Hindlimb muscle (tissue), 1 donor: ENCODE data around the gene CLCA2. TPM values are rescaled to one million over a fixed set of nuclear protein-coding genes. Genes with fewer than 3 reads are reported as not detected.

ENCODE experiments used
- DNase-seq: peaks from one replicate; pipeline ENCODE4 v3.0.0-alpha.2; 2013
- polyA plus RNA-seq: library from polyadenylated mRNA; unstranded; fragments of 120-200 nt; gene quantifications from one replicate; pipeline ENCODE4 v1.2.1, GENCODE V29; 2013; ENCODE audit not compliant: insufficient read length

Gene CLCA2
- polyA plus RNA-seq = 0.66 TPM

- no peak for DNase-seq
Measured at GRCh38 chr1:86423873-86424272, at the start of gene CLCA2. Gene CLCA2, plus strand, starts transcription at chr1:86424171. Its CDS starts 77 bp downstream, at chr1:86424248.

GRCh38 chr1:86375688-86376087 is 48.3 kb upstream of the CLCA2 start:
- no peak for DNase-seq

GRCh38 chr1:86377341-86377740 is 46.6 kb upstream of the CLCA2 start:
- DNase-seq = no peak

GRCh38 chr1:86378813-86379212 is 45.2 kb upstream of the CLCA2 start:
- DNase-seq = no peak

GRCh38 chr1:86380257-86380861 is 43.6 kb upstream of the CLCA2 start:
- DNase-seq = peak; percentile 60

GRCh38 chr1:86381223-86381622 is 42.7 kb upstream of the CLCA2 start:
- DNase-seq = no peak

DNA sequence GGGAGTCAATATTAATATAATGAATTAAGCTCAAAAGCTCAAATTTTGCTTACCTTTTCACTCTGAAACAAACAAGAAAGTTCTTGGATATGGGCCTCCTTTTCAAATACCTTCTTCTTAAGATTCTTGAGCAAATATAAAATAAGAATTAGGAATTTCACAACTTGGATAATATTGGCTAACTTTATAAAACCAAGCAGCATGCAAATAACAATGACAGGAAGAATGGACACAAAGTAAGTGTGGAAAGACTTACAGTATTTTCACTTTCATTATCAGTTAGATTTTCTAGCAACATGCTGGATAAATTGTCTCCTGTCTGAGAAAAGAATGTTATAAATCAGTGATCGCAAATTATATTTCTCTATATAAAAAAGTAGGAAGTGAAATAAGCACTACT is 41.1 kb upstream of the CLCA2 start:
- no peak for DNase-seq

GRCh38 chr1:86387916-86388627 is 35.9 kb upstream of the CLCA2 start:
- DNase-seq = no peak

DNA sequence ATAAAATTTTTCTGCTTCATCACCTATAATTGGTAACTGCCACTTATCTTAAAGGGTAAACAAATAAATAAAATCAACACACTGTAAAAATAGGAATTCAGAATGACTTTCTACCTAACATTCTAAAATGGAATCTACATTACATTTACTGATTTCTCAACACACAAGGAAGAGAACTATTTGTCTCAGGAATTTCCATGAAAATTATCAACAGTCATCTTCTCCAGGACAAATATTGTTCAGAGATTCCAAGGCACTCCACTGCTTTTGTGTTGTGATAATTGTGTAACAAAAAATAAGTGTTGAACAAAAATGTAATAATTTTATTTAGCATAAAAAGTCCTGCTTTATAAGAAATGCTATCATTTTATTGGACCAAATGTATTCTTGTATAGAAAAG is 35.2 kb upstream of the CLCA2 start:
- DNase-seq = no peak

DNA sequence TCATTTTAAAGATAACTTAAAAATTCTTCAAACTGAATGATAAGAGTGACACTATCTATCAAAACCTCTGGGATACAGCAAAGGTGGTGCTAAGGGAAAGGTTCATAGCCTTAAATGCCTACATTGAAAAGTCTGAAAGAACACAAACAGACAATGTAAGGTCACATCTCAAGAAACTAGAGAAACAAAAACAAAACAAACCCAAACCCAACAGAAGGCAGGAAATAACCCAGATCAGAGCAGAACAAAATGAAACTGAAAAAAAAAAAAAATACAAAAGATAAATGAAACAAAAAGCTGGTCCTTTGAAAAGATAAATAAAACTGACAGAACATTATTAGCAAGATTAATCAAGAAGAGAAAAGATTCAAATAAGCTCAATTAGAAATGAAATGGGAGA is 34.7 kb upstream of the CLCA2 start:
- no peak for DNase-seq

DNA sequence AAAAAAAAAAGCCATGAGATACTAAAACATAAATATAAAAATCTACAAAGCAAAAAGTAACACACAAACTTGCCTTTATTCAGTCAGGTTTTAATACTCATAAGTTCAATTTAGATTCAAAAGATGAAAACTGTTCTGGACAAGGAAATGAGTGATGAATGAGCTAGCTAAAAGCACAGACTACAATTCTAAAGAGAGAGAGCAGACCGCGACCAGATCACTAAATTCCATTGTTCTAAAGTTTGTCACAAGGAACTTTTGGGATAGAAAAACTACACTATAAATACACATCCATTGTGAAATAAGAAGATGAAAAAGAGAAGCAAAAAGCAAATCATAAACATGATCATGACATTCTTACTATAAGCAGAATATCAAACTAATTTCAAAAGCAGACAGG is 29.6 kb upstream of the CLCA2 start:
- no peak for DNase-seq

DNA sequence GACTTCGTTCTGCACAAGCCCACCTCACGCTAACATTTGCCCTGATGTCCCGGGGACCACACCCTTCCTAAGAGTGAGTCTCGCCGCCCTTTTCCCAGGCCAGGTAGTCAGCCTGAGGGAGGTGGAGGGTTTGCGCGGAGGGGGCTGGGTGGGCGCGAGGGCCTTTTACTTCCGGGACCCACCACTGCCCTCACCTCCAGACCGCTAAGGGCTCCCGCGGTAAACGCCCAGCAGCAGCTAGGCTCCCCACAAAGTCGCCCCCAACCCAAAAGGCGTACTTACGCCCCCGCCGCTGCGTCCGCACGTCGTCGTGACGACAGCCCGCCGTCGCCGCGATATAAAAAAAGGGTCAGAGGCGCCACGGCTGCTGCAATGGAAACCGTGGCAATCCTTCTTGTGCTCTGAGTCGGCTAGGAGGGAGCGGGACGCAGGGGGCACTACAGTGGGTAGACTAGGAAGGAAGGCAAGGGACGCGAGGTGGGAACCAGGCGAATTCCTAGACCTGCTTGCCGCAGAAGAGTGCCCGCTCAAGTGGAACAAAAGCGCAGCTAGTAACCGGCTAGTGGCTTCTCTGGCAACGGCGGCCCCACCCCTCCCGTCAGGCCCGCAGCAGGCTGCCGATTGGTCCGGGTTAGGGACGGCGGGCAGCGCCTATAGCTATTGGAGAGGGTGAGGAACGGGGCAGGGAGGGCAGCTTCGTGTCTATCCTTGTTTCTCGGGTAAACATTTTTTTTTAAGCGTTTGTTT is 28.0 kb upstream of the CLCA2 start, which contains the start of gene ODF2L:
Gene ODF2L (minus strand): TSS at position 573 of the 747 bp plus-strand sequence. CDS start 9,296 bp downstream, outside the sequence.
- peak; percentile 85 for DNase-seq

- no peak for DNase-seq
Measured at GRCh38 chr1:86396498-86396890, 27.5 kb upstream of the CLCA2 start.

DNA sequence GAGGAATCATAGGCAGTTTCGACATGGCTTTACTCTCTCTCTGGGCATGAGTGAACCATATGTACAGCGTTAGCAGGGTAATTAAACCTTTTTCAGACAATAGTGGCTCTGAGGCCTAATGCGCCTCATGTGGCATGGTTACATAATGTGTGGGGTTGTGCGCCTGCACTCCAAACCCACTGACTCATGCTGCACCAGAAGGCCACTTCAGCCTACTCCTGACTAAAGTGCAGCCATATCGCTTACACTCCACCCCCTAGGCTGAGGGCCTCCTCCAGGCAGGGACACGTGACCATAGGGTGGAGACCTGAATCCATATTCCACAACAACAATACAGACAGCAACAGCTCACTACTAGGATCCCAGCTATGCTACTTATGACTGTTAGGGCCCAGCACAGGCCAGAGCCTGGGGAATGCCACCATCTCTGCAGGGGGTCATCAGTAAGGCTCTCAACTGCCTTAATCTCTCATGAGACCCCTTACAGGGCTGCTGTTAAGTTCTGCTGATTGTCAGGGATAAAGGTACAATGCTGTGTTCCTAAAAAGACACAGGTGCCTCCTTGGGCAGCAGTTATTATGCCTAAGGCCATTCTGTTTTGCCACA is 14.5 kb upstream of the CLCA2 start:
- DNase-seq = no peak

DNA sequence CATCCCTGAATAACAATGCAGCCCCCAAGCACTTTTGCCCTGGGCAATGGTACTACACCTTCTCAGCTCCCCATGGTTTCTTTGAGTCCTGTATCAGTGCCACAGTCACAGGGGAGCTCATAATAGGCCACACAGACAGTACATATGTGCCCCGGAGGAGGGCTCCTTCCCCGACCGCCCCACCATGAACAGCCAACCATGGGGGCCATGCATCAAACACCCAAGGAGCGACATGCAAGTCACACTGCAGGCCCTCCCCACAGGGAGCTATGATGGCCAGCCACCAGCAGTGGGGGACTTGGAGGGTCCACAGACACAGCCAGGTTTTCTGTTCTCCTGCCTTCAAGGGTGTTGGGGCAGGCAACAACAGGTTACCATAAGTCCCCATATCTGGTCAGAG is 13.1 kb upstream of the CLCA2 start:
- no peak for DNase-seq

GRCh38 chr1:86416343-86416742 is 7.6 kb upstream of the CLCA2 start:
- no peak for DNase-seq

DNA sequence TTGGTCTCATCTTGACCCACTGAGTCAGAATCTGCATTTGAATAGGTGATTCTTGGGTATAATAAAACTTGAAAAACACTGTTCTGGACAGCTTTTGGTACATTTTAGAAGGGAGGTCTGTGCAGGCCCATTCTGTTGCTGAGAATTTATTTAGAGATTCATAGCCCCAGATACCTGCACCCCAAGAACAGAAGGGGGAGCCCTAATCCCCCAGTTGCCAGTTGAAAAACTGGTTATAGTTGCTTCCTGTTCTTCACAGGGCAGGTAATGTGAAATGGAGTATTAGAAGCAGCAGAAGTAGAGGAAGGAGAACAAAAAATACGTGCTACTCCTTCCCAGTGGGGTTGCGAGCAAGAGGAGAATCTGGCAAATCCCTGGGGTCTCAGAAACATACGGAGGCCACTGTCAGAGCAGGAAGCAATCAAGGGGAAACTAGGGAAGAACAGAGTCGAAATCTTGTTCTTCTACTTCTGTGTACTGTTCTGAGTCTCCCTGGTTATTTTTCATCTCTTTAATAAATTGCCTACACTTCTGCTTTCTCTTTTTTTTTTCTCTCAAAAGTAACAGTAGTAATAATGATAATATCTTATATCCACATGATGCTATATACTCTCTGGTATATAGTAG is 4.6 kb upstream of the CLCA2 start:
- peak; percentile 16 for DNase-seq

GRCh38 chr1:86421601-86422280 is 2.2 kb upstream of the CLCA2 start:
- DNase-seq = no peak

DNA sequence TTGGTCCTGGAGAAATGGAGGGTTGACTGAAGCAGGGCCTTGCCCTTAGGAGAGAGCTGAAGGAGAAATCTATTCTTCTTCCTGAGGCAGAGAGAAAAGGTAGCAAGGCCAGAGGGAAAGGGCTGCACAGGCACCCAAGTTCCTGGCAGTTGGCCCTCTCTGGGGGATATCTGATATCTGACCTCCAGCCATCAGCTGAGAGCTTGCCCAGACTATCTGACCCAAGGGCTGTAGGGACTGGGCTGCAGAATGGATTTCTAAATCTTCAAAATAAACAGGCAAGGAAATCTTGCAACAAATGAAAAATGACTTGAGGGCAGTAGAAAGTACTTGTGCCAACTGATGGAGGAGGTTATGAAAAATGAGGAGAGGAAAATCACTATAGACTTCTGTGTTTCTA is 498 bp upstream of the CLCA2 start:
- DNase-seq = no peak

DNA sequence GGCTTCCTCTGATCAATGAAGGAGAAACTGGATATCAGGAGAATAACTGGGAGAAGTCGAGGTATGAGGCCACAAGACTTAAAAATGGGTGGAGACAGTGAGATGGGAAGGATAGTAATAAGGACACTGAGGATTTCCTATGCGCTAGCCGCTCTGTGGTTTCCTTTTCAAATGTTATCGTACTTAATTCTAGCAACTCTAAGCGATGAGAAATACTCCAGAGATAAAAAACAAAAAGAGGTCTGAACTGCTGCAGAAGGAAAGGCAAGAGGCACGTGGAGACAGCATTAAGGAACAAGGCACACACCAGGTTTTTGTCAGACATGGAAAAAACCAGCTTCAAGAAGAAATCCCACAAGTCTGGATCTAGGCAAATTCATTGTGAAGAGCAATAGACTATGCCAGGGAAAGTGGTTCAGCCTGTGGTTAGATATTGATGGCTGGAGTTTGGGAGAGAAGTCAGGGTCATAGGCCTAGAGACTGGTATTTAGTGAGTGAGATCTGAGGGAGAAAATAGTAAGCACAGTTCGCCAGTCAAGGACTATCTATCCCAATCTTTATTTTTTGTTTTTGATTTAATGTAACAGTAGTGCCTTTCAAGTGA is 5.3 kb downstream of the CLCA2 start:
- DNase-seq = no peak

GRCh38 chr1:86429835-86430234 is 5.9 kb downstream of the CLCA2 start:
- peak; percentile 23 for DNase-seq

GRCh38 chr1:86430376-86430775 is 6.4 kb downstream of the CLCA2 start:
- no peak for DNase-seq
